Suprapubic skin (tissue), 4 donors: ENCODE data around the gene RHBDF1. TPM values are rescaled to one million over a fixed set of nuclear protein-coding genes. Genes with fewer than 3 reads are reported as not detected.
A peak's percentile ranks its signal among the peaks of the same experiment; 100 is the strongest.

Experiments
- DNase-seq, 2 donors: peaks; one replicate each; pipeline ENCODE4 v3.0.0-alpha.2; 2019; ENCODE audit warnings: low spot score in 2 of 2
- H3K27ac ChIP-seq: fragments of 200-600 bp; sonication (generic); one replicate; pipeline ENCODE4 v1.5.1; 2019
- H3K27me3 ChIP-seq: fragments of 200-600 bp; sonication (generic); one replicate; pipeline ENCODE4 v1.5.1; 2019
- H3K36me3 ChIP-seq: fragments of 200-600 bp; sonication (generic); one replicate; pipeline ENCODE4 v1.5.1; 2019
- H3K4me1 ChIP-seq: fragments of 200-600 bp; sonication (generic); one replicate; pipeline ENCODE4 v1.5.1; 2019
- H3K4me3 ChIP-seq: fragments of 200-600 bp; sonication (generic); one replicate; pipeline ENCODE4 v1.5.1; 2019; ENCODE audit warnings: mild to moderate bottlenecking
- H3K9me3 ChIP-seq: fragments of 200-600 bp; sonication (generic); one replicate; pipeline ENCODE4 v1.5.1; 2019
- CTCF ChIP-seq, 2 donors: fragments of 200-600 bp in 1 of 2; fragments of 450-650 bp in 1 of 2; sonication (generic) in 1 of 2; IDR thresholded peaks; one replicate each; pipeline ENCODE4 v1.5.1; 2016 to 2019; ENCODE audit warnings: antibody characterized with exemption in 2 of 2, mild to moderate bottlenecking in 1 of 2, moderate library complexity in 1 of 2
- EP300 ChIP-seq: sonication (generic); formaldehyde crosslinking; IDR thresholded peaks from one replicate; pipeline ENCODE4 v1.6.1; 2017; ENCODE audit warnings: antibody characterized with exemption
- POLR2A ChIP-seq, 2 donors: fragments of 450-650 bp; IDR thresholded peaks; one replicate each; pipeline ENCODE4 v1.6.1; 2017; ENCODE audit warnings: antibody characterized with exemption in 2 of 2, mild to moderate bottlenecking in 2 of 2, moderate library complexity in 2 of 2
- POLR2AphosphoS5 ChIP-seq, 3 donors: sonication (generic); formaldehyde crosslinking; IDR thresholded peaks; one replicate each; pipeline ENCODE4 v1.6.1; 2017; ENCODE audit warnings: antibody characterized with exemption in 3 of 3
- WGBS: methylation state at CpG from one replicate; pipeline ENCODE4 v1.1.5; 2018; 5-methylcytosine and 5-hydroxymethylcytosine counted together
- total RNA-seq, 4 donors: library from RNA; depleted of rRNA; stranded (reverse); fragments of >200 nt; gene quantifications; one replicate each; pipeline ENCODE4 v1.1.0, GENCODE V29; 2016

RHBDF1 gene
- total RNA-seq, 4 donors from 2014 or later: 32.1 to 107 (median 41.2) TPM

DNA sequence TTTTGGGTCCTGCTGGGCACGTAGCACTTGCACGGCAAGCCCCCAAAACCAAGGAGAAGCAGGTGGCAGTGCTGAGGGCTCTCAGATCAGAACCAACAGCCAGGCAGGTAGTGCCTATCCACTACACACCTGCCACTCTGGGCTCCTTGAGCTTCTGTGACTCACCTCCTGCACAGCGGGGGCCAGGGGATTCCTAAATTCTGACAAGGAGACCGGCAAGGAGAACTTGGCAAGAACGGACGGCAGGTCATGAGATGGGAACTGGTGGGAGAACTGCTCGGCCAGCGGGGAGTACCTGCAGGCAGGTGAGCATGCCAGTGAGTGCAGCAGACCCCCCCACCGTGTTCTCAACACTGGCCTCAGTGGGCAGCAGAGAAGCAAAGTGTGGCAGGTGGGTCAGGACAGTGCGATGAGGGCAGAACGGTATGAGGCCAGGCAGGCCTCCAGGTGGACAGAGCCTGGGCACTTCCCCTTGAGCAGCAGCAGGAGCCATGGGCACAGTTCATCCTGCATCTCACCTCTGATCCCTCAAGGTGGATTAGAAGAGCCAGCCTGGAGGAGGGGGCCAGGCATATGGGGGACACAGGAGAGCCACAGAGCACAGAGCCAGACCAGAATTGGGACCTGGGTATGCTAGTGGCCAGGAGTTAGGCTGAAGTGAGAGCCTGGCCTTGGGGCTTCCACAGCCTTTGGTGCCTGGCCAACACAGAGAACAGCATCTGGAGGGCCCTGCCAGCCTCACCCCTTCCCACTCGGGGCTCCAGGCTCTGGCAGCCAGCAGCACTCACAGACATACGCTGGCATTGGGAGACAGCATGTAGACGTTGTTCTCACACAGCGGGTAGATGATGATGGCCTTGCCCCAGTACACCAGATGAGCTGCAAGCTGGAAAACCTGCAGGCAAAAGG lies 20.3 kb upstream of the RHBDF1 start:
- Histone ChIP-seq H3K4me1 (peaks cover 20% of the 10 kb centered on the region), H3K4me3 (no peak overlapping the region), H3K36me3 (peaks cover 44% of the 10 kb centered on the region), H3K27ac (no peak overlapping the region), H3K9me3 (no peaks in the 10 kb centered on the region), H3K27me3 (no peaks in the 10 kb centered on the region)
- TF ChIP-seq POLR2A (IDR thresholded peaks at IDR 0.05) (no peak), EP300 (no peak), POLR2AphosphoS5 (IDR thresholded peaks at IDR 0.05) (no peak), CTCF (IDR thresholded peaks at IDR 0.05) (no peak)
- WGBS: 87% methylated on average over 9 of the region's 15 CpGs
- no peak for DNase-seq

GRCh38 chr16:91484-91883 lies 19.1 kb upstream of the RHBDF1 start:
- Histone ChIP-seq H3K27ac (no peak overlapping the region), H3K36me3 (peaks cover 55% of the 10 kb centered on the region), H3K4me1 (peaks cover 9% of the 10 kb centered on the region), H3K9me3 (no peaks in the 10 kb centered on the region), H3K27me3 (no peaks in the 10 kb centered on the region), H3K4me3 (no peak overlapping the region)
- TF ChIP-seq EP300 (no peak), POLR2AphosphoS5 (IDR thresholded peaks at IDR 0.05) (no peak), POLR2A (IDR thresholded peaks at IDR 0.05) (no peak), CTCF (IDR thresholded peaks at IDR 0.05) (no peak)
- no peak for DNase-seq
- WGBS: 74% methylated on average over 3 of the region's 9 CpGs

DNA sequence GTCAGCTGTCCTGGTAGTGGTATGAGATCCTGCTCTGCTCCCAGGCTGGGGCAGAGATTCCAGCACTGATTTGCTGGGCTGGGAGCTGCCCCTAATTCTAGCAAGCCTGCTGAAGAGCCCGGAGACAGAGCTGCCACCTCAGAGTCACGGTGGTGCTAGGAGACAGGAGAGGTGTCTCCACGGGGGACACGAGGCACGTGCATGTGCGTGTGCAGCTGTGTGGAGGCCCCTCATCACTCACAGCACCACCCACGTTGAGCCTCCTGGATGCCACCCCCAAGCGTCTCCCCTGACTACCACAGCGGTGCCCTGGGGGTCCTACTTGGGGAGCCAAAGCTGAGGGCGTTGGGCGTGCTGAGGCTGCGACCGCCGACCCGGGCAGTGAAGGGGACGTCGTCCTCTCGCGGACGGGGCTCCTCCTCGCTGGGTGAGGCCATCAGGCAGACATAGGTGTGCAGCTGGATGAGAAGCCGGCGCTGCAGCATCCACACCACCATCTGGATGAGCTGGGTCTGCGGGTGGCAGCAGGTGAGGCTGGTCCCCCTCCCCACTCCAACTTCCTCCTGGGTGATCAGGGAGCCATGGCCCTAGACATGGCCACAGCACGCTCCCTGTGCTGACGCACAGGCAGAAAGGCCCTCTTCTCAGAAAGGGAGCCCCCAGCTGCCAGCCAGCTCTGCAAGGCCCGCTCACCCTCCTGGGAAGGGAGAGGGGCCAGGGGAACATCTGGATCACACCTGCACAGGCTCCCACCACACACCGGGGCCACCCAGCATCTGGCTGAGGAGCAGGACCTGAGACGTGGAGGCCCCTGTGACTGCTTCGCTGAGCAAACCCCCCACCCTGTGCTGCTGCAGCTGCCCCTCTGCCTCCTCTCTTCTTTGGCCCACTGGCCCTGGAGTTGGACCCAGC lies 17.2 kb upstream of the RHBDF1 start:
- peak in 1 of 2 donors; percentile 58 for DNase-seq
- no peak for TF ChIP-seq CTCF (IDR thresholded peaks at IDR 0.05)
- no peak for TF ChIP-seq POLR2AphosphoS5 (IDR thresholded peaks at IDR 0.05)
- no peak for TF ChIP-seq POLR2A (IDR thresholded peaks at IDR 0.05)
- no peak for TF ChIP-seq EP300
- H3K27me3 ChIP-seq: no peaks in the 10 kb centered on the region
- 89% methylated on average over 17 of the region's 30 CpGs for WGBS
- H3K4me3 ChIP-seq: no peak overlapping the region
- H3K36me3 ChIP-seq: peaks cover 70% of the 10 kb centered on the region
- H3K4me1 ChIP-seq: peaks cover 24% of the 10 kb centered on the region
- H3K9me3 ChIP-seq: no peaks in the 10 kb centered on the region
- no peak overlapping the region for H3K27ac ChIP-seq

DNA sequence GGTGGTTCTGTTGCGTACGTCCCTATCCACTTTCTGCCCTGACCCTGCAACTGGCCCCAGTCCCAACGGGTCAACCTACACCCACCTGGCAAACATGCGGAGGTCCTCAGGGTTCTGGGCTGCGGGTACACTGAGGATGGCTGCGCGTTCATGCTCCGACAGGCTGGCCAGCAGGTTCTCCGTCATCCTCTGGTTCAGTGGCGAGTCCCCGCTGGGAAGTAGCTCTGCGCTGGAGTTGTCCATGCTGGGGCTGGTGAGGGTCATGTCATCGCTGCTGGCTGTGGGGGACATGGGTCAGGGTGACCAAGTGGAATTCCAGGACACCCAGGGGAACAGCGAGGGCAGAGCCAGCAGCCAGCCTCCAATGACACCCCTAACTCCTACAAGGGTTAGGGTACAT lies 16.2 kb upstream of the RHBDF1 start:
- no peak for DNase-seq
- Histone ChIP-seq H3K36me3 (peaks cover 75% of the 10 kb centered on the region), H3K4me1 (peaks cover 33% of the 10 kb centered on the region), H3K27ac (no peak overlapping the region), H3K27me3 (no peaks in the 10 kb centered on the region), H3K4me3 (no peak overlapping the region), H3K9me3 (no peaks in the 10 kb centered on the region)
- no peak for TF ChIP-seq POLR2AphosphoS5 (IDR thresholded peaks at IDR 0.05)
- no peak for TF ChIP-seq EP300
- TF ChIP-seq CTCF (IDR thresholded peaks at IDR 0.05): no peak
- no peak for TF ChIP-seq POLR2A (IDR thresholded peaks at IDR 0.05)
- no CpG with 5 or more reads among the region's 14 CpGs for WGBS
